HG03139 (cell line): Measurements from ENCODE around the gene KRAS.

Source experiments
- ATAC-seq: cut with Tn5 transposase; IDR thresholded peaks from one replicate; pipeline ENCODE4 v1.9.1; 2021; ENCODE audit not compliant: unreplicated experiment

The KRAS gene

GRCh38 chr12:25197608-25198007 lies 53.1 kb downstream of the KRAS start:
- ATAC-seq: no peak

DNA sequence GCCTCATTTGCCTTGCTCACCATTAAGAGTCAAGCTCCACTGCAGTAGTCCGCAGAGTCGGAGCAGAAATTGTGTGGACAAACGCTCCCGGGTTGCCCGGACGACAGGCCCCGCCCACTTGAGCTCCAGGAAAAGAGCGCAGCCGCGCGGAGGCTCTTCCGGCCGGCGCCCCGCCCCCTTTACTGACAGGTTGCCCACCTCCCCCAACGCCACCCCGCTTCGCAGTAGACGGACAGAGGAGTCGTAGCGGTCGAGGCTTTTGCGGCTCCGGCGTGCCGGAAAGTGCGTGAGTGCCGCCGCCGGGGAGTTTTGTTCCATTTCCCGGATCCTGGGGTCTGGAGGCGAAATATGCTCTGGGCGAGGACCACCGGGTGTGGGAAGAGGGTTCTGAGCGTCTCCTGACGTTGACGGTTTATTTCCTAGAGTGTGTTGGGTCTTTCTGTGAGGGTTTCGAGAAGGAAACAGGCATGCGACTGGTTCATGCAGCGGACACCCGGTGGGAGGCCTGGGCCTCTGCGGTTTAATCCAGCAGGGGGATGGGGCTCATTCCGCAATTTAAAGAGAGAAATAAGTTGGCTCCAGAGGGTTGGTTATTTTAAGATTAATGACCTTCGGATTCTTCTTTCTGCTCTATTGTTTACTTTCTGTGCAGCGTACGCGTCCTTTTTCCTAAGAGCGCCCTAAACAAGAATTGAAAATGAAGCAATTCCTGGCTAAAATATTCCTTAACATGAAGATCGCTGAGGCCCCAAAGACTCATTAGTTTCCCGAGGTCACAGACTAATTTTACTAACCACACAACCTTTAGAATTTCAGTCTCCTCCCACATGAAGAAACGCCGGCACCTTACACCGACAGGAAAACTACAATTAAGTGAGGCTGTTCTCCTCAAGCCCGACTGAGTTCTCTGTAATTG lies 55.4 kb downstream of the KRAS start, which contains the start of the genes DNAI7 and ETFRF1:
Gene DNAI7, minus strand, starts transcription at position 105 of the 916 bp plus-strand sequence. Its CDS starts 82 bp downstream, at position 23.
Gene ETFRF1, plus strand, starts transcription at position 182 of the 916 bp plus-strand sequence. CDS start 8,720 bp downstream, outside the sequence.
- ATAC-seq: peak; percentile 95

DNA sequence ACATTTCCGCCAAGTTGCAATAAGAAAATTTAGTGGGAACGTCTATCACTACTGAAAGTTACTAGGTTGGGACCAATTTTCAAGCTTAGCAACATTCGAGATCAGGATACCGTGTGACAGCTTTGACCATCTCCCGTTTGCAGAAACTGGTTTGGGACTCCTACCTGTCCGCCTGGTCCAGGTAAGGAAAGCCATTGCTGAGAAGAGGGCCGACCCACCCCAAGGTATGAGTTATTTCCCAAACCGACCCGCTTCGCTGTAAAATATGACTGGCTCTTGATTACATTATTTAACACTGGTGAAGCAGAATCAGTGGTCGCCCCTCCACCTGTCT lies 56.0 kb downstream of the KRAS start:
- ATAC-seq: no peak

GRCh38 chr12:25194214-25194613 lies 56.5 kb downstream of the KRAS start:
- ATAC-seq: no peak

DNA sequence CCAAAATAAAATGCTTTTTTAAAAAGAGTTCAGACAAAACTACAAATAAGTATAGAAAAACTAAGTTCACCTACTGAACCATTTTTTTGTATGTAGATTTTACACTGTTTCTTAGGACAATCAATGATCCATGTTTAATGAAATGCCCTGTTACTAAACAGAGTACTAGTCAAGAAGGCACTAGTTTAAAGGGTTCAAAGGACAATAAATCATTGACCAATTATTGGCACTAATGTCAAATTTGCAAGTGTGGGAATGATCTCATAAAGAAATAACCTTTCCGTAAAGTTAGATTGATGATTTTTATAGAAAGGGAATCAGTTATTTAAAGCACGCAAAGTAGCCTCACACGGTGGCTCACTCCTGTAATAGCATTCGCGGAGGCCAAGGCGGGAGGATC lies 59.9 kb downstream of the KRAS start:
- no peak for ATAC-seq

GRCh38 chr12:25189656-25190055 lies 61.1 kb downstream of the KRAS start:
- no peak for ATAC-seq

DNA sequence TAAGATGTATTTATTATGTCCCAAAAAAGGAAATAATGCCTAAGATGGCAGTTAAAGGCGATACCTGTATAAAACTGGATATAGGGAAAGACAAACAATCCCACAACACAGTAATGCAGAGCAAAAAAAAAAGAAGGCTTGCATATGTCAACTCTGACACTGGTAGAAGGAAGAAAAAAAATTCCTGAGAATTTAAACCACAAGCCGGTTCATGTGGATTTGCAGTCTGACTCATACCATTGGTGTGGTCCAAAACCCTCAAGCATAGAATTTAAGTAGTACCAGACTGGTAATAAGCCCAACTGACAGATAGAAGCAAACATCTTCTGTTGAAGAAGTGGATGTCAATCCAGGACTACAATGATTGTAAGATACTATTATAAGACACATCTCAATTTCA lies 62.9 kb downstream of the KRAS start:
- no peak for ATAC-seq

DNA sequence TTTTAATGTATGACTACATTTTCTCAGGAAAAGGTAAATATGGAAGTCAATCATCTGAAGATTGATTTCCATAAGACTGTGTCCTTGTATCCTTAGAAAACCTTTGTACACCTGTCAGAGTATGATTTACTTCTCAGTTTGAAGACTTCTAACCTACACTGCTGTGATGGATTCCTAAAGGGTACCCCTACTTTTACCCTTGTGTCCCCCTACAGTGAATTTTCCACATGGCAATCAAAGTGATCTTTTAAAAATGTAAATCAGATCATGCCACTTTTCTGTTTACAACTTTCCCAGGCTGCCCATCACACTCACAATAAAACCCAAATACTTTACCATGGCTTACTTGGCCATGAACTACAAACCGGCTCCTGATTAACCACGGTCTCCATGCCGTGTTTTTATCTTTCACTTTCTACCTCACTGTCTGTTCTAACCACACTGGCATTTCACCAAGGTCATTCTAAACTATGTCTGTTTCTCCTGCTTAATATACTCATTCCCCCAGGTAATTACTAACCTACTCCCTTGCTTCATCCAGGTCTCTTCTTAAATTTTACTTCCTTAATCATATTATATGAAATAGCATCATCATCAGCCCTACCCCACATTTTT lies 63.8 kb downstream of the KRAS start:
- ATAC-seq: peak; percentile 70

DNA sequence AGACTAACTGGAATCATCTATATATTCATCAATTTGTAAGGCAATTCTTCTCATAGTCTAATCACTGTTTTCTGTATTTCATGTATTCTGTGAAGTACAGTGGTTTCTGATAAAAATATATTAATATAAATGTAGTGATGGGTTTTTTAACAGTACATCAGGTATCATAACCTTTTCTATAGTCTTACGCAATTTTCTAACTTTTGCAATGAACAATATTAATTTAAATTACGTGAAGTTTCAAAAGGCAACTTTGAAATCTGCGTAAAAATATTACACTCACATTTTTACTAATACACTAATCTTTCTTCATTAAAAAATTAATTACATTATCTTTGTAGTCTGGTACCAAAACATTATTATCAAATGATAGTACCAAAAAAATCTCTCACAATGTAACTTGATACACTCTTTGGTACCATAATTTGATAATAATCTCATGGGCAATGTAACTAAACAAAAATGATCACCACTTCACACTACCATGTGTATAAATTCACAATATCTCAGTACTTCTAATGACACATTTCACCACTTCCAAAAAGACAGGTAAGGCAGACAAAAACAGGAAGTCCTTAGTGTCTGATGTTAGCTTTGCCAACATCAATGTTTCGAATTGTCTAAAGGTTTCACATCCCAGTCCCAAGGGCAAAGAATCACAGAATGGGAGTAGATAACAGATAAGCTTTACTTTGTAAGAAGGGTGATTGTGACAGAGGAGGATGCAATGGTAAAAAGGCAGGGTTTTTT lies 64.5 kb downstream of the KRAS start:
- no peak for ATAC-seq

DNA sequence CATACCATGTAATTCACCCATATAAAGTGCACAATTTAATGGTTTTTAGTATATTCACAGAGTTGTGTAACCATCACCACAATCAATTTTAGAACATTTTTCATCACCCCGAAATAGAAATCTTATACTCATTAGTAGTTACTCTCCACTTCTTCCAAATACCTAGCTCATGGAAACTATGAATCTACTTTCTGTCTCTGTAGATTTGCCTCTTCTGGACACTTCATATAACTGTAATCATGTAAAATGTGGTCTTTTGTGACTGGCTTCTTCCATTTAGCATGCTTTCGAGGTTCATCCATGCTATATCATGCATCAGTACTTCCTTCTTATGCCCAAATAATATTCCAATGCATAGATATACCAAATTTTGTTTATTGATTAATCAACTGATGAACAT lies 66.6 kb downstream of the KRAS start:
- ATAC-seq: no peak

DNA sequence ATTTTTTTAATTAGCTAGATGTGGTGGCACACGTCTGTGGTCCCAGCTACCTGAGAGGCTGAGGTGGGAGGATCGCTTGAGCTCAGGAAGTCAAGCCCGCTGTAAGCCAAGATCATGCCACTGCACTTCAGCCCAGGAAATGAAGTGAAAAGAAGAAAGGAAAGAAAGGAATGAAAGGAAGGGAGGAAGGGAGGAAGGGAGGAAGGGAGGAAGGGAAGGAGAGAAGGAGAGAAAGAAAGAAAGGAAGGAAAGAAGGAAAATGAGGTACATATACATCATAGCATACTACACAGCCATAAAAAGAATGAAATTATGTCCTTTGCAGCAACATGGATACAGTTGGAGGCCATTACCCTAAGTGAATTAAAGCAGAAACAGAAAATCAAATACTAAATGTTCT lies 68.0 kb downstream of the KRAS start:
- ATAC-seq: no peak

DNA sequence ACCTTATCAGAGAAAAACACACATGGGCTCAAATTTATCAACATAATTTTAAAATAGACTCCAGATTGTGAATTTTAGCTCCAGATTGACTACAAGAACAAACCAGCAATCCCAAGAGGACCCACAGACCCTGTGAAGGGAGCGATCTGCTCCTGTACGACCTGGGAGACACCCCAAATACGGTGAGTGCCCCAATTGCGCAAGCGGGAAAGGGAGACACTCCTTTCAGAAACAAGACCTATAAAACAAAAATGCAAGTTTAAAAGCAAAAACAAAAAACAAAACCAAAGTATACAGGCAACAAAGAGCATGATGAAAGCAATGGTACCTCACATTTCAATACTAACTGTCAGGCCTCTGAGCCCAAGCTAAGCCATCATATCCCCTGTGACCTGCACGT lies 87.9 kb downstream of the KRAS start:
- no peak for ATAC-seq

- ATAC-seq: no peak
Observed at GRCh38 chr12:25156061-25156460, 94.7 kb downstream of the KRAS start.

DNA sequence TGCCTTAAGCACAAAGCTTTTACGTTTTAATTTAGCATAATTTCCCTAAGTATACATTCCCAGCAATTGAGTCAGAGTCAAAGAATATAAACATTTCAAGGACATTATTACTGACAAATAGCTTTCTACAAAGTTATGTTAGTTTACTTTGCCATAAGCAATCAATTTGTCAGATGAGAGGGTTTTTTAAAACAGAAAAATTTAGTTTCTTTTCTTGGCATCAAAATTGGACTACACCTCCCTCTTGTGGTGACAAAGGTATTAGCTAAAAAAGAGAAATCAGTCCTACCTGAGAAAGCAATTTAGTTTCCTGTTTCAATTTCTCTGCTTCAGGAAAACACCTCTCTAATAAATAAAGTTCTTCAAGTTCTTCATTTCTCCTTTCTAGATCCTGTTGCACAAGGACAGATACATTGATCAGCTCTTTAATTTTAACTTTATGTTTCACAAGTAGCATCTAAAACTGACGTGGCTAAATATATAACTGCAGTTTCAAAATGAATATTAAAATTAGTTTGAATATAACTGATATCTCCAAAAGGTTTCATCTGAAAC lies 95.6 kb downstream of the KRAS start:
- ATAC-seq: no peak
